Cerebellar cortex (tissue), 1 donor: Measurements from ENCODE around the gene MGST2.

ENCODE experiments used
- DNase-seq: peaks from one replicate; pipeline ENCODE4 v3.0.0-alpha.2; 2015; ENCODE audit warnings: low spot score

Gene MGST2

GRCh38 chr4:139704915-139705485 is 39.4 kb downstream of the MGST2 start:
- no peak for DNase-seq

GRCh38 chr4:139709660-139710059 is 44.0 kb downstream of the MGST2 start:
- DNase-seq: no peak

- DNase-seq: no peak
Observed at GRCh38 chr4:139710073-139710472, 44.5 kb downstream of the MGST2 start.

GRCh38 chr4:139711461-139711860 is 45.8 kb downstream of the MGST2 start:
- DNase-seq: peak; percentile 6

GRCh38 chr4:139712882-139713281 is 47.3 kb downstream of the MGST2 start:
- DNase-seq: no peak

GRCh38 chr4:139715746-139716391 is 50.2 kb downstream of the MGST2 start:
- DNase-seq: no peak

- no peak for DNase-seq
Observed at GRCh38 chr4:139718358-139718757, 52.7 kb downstream of the MGST2 start.

- DNase-seq: no peak
Observed at GRCh38 chr4:139718833-139719232, 53.2 kb downstream of the MGST2 start.

- DNase-seq: no peak
Observed at GRCh38 chr4:139719381-139720101, 53.9 kb downstream of the MGST2 start.

- no peak for DNase-seq
Observed at GRCh38 chr4:139720806-139721205, 55.2 kb downstream of the MGST2 start.

- no peak for DNase-seq
Observed at GRCh38 chr4:139721789-139722188, 56.2 kb downstream of the MGST2 start.

- DNase-seq: no peak
Observed at GRCh38 chr4:139725236-139725635, 59.6 kb downstream of the MGST2 start.

GRCh38 chr4:139726615-139727014 is 61.0 kb downstream of the MGST2 start:
- DNase-seq: no peak

- no peak for DNase-seq
Observed at GRCh38 chr4:139728146-139728545, 62.5 kb downstream of the MGST2 start.

- DNase-seq: no peak
Observed at GRCh38 chr4:139728840-139729239, 63.2 kb downstream of the MGST2 start.

- DNase-seq: no peak
Observed at GRCh38 chr4:139732991-139733570, 67.5 kb downstream of the MGST2 start.

- DNase-seq: peak; percentile 53
Observed at GRCh38 chr4:139734201-139734874, 68.7 kb downstream of the MGST2 start.

GRCh38 chr4:139734875-139735380 is 69.3 kb downstream of the MGST2 start:
- peak; percentile 97 for DNase-seq

GRCh38 chr4:139735381-139736273 is 70.0 kb downstream of the MGST2 start:
- peak; percentile 31 for DNase-seq

- DNase-seq: no peak
Observed at GRCh38 chr4:139736274-139736660, 70.6 kb downstream of the MGST2 start.

- no peak for DNase-seq
Observed at GRCh38 chr4:139736661-139737060, 71.0 kb downstream of the MGST2 start.
